GM19099 (cell line): ENCODE results near the gene AMZ2.

Experiments
- POLR2A ChIP-seq: IDR thresholded peaks from 3 replicates; pipeline ENCODE4 v1.6.1; 2011; ENCODE audit warnings: low read depth; ENCODE audit not compliant: insufficient read length; ENCODE audit errors: extremely low read depth

Gene AMZ2

GRCh38 chr17:68247445-68248198 is at the start of gene AMZ2:
AMZ2 (plus strand) TSS chr17:68248043; CDS start chr17:68250188, 2,145 bp downstream.
- TF ChIP-seq POLR2A = peak; percentile 90

GRCh38 chr17:68198931-68199836 is 48.7 kb upstream of the AMZ2 start:
- TF ChIP-seq POLR2A = no peak

- no peak for TF ChIP-seq POLR2A
These were observed 47.8 kb upstream of the AMZ2 start for GRCh38 chr17:68199837-68200688.

GRCh38 chr17:68200689-68201417 is 47.0 kb upstream of the AMZ2 start:
- no peak for TF ChIP-seq POLR2A

GRCh38 chr17:68204736-68205135 is 43.1 kb upstream of the AMZ2 start:
- TF ChIP-seq POLR2A = no peak

- TF ChIP-seq POLR2A = peak; percentile 76
These were observed 42.5 kb upstream of the AMZ2 start for GRCh38 chr17:68205251-68205807.

GRCh38 chr17:68205808-68206720 is 41.8 kb upstream of the AMZ2 start:
- peak; percentile 25 for TF ChIP-seq POLR2A

GRCh38 chr17:68207651-68208253 is 40.1 kb upstream of the AMZ2 start:
- no peak for TF ChIP-seq POLR2A

- TF ChIP-seq POLR2A = no peak
These were observed 37.1 kb upstream of the AMZ2 start for GRCh38 chr17:68210570-68211315.

GRCh38 chr17:68221786-68222185 is 26.1 kb upstream of the AMZ2 start:
- TF ChIP-seq POLR2A = no peak

- TF ChIP-seq POLR2A = no peak
These were observed 25.2 kb upstream of the AMZ2 start for GRCh38 chr17:68222606-68223005.

GRCh38 chr17:68228817-68229570 is 18.8 kb upstream of the AMZ2 start:
- TF ChIP-seq POLR2A = no peak

- no peak for TF ChIP-seq POLR2A
These were observed 18.2 kb upstream of the AMZ2 start for GRCh38 chr17:68229619-68230018.
